HL-60 (cell line): ENCODE results near the gene ATP6V1C2.

Experiments
- SPI1 ChIP-seq: IDR thresholded peaks from 2 replicates; pipeline ENCODE4 v1.6.1; 2012; ENCODE audit warnings: low read depth, mild to moderate bottlenecking, borderline replicate concordance
- TF ChIP-seq, protein P1 (sequence below): IDR thresholded peaks from one replicate; pipeline ENCODE4 v1.5.1; 2011; ENCODE audit warnings: low read length, control low read depth, inconsistent platforms; ENCODE audit not compliant: insufficient read depth

GRCh38 chr2:10820978-10821695 is 99.7 kb downstream of the ATP6V1C2 start:
- TF ChIP-seq, protein P1, sequence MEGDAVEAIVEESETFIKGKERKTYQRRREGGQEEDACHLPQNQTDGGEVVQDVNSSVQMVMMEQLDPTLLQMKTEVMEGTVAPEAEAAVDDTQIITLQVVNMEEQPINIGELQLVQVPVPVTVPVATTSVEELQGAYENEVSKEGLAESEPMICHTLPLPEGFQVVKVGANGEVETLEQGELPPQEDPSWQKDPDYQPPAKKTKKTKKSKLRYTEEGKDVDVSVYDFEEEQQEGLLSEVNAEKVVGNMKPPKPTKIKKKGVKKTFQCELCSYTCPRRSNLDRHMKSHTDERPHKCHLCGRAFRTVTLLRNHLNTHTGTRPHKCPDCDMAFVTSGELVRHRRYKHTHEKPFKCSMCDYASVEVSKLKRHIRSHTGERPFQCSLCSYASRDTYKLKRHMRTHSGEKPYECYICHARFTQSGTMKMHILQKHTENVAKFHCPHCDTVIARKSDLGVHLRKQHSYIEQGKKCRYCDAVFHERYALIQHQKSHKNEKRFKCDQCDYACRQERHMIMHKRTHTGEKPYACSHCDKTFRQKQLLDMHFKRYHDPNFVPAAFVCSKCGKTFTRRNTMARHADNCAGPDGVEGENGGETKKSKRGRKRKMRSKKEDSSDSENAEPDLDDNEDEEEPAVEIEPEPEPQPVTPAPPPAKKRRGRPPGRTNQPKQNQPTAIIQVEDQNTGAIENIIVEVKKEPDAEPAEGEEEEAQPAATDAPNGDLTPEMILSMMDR = no peak
- peak; percentile 30; the same call in 1 of the 2 replicates for TF ChIP-seq SPI1
